ENCODE results near the gene IRGQ. TPM values are rescaled to one million over a fixed set of nuclear protein-coding genes. Genes with fewer than 3 reads are reported as not detected.

Gene IRGQ
- total RNA-seq, 1 experiment from 2014 or later, result 38.1 TPM

GRCh38 chr19:43570174-43570791 lies 25.7 kb downstream of the IRGQ start:
- TF ChIP-seq ZNF281 (CRISPR knock-in tag; IDR thresholded peaks at IDR 0.05), result no peak
- peak; percentile 92 for TF ChIP-seq GTF2I (CRISPR knock-in tag; conservative IDR thresholded peaks at IDR 0.05)
- TF ChIP-seq MYBL2 (CRISPR knock-in tag; IDR thresholded peaks at IDR 0.05), result no peak
- peak; percentile 96 for TF ChIP-seq ZNF121 (CRISPR knock-in tag; IDR thresholded peaks at IDR 0.05)
- peak; percentile 48 for ATAC-seq
- ChIA-PET POLR2A (interaction anchor here (1.8 kb wide), 1 partner anchor 25 kb away, joined by 5 read pairs; the partner anchor contains the start of gene IRGQ), CTCF (interaction anchor here (0.6 to 2.8 kb wide), 4 partner anchors 15 to 63 kb away, joined by 3 to 16 read pairs (median 14); partner anchors contain the start of genes IRGQ and ZNF576)
- Mint-ChIP-seq H3K9me3 (no peaks in the 10 kb centered on the region), H3K4me1 (peaks cover 12% of the 10 kb centered on the region), H3K36me3 (no peaks in the 10 kb centered on the region; the same call in 1 of the 2 replicates), H3K4me3 (no peak overlapping the region), H3K27me3 (ENCODE audit: low read depth) (no peaks in the 10 kb centered on the region), H3K27ac (peak overlapping the region; percentile 74)
- no peak for DNase-seq (ENCODE audit: low spot score)

DNA sequence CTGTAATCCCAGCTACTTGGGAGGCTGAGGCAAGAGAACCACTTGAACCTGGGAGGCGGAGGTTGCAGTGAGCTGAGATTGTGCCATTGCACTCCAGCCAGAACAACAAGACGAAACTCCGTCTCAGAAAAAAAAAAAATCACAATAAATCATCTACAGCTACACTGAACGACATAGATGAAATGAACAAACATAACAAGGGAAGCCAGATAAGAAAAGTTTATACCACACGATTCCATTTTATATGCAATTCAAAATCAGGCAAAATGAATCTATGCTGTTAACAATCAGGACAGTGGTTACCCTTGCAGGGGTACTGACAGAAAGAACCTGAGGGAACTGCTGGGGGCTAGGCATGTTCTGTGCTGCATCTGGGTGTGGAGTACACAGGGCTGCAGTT lies 26.3 kb downstream of the IRGQ start:
- H3K36me3 Mint-ChIP-seq, result no peaks in the 10 kb centered on the region; the same call in 1 of the 2 replicates

DNA sequence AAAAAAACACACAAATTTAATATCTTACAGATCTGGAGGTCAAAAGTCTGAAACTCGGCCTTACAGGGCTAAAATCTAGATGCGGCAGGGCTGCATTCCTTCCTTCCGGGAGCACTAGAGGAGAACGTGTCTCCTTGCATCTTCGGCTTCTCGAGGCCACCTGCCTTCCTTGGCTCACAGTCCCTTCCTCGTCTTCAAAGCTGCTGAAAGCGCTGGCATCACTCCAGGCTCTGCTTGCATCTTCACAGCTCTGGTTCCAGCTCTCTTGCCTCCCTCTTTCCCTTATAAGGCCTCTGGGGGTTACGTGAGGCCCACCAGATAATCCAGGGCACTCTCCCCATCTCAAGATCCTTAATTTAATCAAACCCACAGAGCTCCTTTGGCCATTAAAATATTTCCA lies 31.1 kb downstream of the IRGQ start:
- ATAC-seq (no peak), DNase-seq (ENCODE audit: low spot score) (no peak)
- no peaks in the 10 kb centered on the region for H3K27me3 Mint-ChIP-seq (ENCODE audit: low read depth)
- ChIA-PET POLR2A (no interaction called here), CTCF (interaction anchor here (1.8 to 3.4 kb wide), 2 partner anchors 10 to 30 kb away, joined by 7 to 20 read pairs; no protein-coding TSS in a partner anchor)
- TF ChIP-seq, protein P1, sequence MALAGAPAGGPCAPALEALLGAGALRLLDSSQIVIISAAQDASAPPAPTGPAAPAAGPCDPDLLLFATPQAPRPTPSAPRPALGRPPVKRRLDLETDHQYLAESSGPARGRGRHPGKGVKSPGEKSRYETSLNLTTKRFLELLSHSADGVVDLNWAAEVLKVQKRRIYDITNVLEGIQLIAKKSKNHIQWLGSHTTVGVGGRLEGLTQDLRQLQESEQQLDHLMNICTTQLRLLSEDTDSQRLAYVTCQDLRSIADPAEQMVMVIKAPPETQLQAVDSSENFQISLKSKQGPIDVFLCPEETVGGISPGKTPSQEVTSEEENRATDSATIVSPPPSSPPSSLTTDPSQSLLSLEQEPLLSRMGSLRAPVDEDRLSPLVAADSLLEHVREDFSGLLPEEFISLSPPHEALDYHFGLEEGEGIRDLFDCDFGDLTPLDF (CRISPR knock-in tag; IDR thresholded peaks at IDR 0.05), result no peak
- TF ChIP-seq RORB (CRISPR knock-in tag; IDR thresholded peaks at IDR 0.05) (no peak), SP1 (CRISPR knock-in tag; conservative IDR thresholded peaks at IDR 0.05) (no peak), ZNF425 (CRISPR knock-in tag; conservative IDR thresholded peaks at IDR 0.05) (no peak), FOXK1 (CRISPR knock-in tag; IDR thresholded peaks at IDR 0.05) (no peak), ZNF138 (CRISPR knock-in tag; conservative IDR thresholded peaks at IDR 0.05) (no peak), ATF1 (CRISPR knock-in tag; IDR thresholded peaks at IDR 0.05) (no peak), CBFB (CRISPR knock-in tag; IDR thresholded peaks at IDR 0.05; ENCODE audit: low read depth) (no peak)
- TF ChIP-seq, protein P2, sequence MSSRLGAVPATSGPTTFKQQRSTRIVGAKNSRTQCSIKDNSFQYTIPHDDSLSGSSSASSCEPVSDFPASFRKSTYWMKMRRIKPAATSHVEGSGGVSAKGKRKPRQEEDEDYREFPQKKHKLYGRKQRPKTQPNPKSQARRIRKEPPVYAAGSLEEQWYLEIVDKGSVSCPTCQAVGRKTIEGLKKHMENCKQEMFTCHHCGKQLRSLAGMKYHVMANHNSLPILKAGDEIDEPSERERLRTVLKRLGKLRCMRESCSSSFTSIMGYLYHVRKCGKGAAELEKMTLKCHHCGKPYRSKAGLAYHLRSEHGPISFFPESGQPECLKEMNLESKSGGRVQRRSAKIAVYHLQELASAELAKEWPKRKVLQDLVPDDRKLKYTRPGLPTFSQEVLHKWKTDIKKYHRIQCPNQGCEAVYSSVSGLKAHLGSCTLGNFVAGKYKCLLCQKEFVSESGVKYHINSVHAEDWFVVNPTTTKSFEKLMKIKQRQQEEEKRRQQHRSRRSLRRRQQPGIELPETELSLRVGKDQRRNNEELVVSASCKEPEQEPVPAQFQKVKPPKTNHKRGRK (CRISPR knock-in tag; IDR thresholded peaks at IDR 0.05; ENCODE audit: borderline replicate concordance), result no peak
- no peaks in the 10 kb centered on the region for H3K9me3 Mint-ChIP-seq
- peaks cover 2% of the 10 kb centered on the region for H3K4me1 Mint-ChIP-seq
- no peak overlapping the region for H3K4me3 Mint-ChIP-seq
- H3K36me3 Mint-ChIP-seq, result peaks cover 6% of the 10 kb centered on the region; the same call in 1 of the 2 replicates
- no peak overlapping the region for H3K27ac Mint-ChIP-seq

More for the DNA sequence above, 26.3 kb downstream of the IRGQ start:
- no peaks in the 10 kb centered on the region for H3K9me3 Mint-ChIP-seq
- DNase-seq (ENCODE audit: low spot score) (no peak), ATAC-seq (no peak)
- CTCF ChIA-PET, result interaction anchor here (2.5 to 2.8 kb wide), 2 partner anchors 26 to 34 kb away, joined by 14 to 16 read pairs; partner anchors contain the start of genes IRGQ and ZNF576
- no peak overlapping the region for H3K4me3 Mint-ChIP-seq
- H3K27me3 Mint-ChIP-seq (ENCODE audit: low read depth), result no peaks in the 10 kb centered on the region
- POLR2A ChIA-PET, result interaction anchor here (0.7 kb wide), 1 partner anchor 1128 kb away, joined by 3 read pairs; no protein-coding TSS in a partner anchor
- no peak overlapping the region for H3K27ac Mint-ChIP-seq
- peaks cover 7% of the 10 kb centered on the region for H3K4me1 Mint-ChIP-seq
- TF ChIP-seq OVOL2 (CRISPR knock-in tag; IDR thresholded peaks at IDR 0.05; ENCODE audit: borderline replicate concordance), result no peak
- no peak for TF ChIP-seq NFE2L1 (CRISPR knock-in tag; IDR thresholded peaks at IDR 0.05)
- TF ChIP-seq, protein P3, sequence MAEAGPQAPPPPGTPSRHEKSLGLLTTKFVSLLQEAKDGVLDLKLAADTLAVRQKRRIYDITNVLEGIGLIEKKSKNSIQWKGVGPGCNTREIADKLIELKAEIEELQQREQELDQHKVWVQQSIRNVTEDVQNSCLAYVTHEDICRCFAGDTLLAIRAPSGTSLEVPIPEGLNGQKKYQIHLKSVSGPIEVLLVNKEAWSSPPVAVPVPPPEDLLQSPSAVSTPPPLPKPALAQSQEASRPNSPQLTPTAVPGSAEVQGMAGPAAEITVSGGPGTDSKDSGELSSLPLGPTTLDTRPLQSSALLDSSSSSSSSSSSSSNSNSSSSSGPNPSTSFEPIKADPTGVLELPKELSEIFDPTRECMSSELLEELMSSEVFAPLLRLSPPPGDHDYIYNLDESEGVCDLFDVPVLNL (CRISPR knock-in tag; IDR thresholded peaks at IDR 0.05; ENCODE audit: borderline replicate concordance, low read depth), result no peak
- no peak for TF ChIP-seq CREM (CRISPR knock-in tag; IDR thresholded peaks at IDR 0.05)
- no peak for TF ChIP-seq NFYB (CRISPR knock-in tag; conservative IDR thresholded peaks at IDR 0.05; ENCODE audit: low read depth)
- no peak for TF ChIP-seq SP1 (CRISPR knock-in tag; conservative IDR thresholded peaks at IDR 0.05)
- TF ChIP-seq ZNF263 (CRISPR knock-in tag; IDR thresholded peaks at IDR 0.05; ENCODE audit: low read depth), result no peak
- TF ChIP-seq, protein P4, sequence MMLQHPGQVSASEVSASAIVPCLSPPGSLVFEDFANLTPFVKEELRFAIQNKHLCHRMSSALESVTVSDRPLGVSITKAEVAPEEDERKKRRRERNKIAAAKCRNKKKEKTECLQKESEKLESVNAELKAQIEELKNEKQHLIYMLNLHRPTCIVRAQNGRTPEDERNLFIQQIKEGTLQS (CRISPR knock-in tag; conservative IDR thresholded peaks at IDR 0.05), result no peak
- TF ChIP-seq ESRRA (CRISPR knock-in tag; IDR thresholded peaks at IDR 0.05; ENCODE audit: borderline replicate concordance), result no peak
- no peak for TF ChIP-seq GABPB1 (CRISPR knock-in tag; IDR thresholded peaks at IDR 0.05)
- no peak for TF ChIP-seq SOX15 (CRISPR knock-in tag; IDR thresholded peaks at IDR 0.05)
- TF ChIP-seq, protein P5, sequence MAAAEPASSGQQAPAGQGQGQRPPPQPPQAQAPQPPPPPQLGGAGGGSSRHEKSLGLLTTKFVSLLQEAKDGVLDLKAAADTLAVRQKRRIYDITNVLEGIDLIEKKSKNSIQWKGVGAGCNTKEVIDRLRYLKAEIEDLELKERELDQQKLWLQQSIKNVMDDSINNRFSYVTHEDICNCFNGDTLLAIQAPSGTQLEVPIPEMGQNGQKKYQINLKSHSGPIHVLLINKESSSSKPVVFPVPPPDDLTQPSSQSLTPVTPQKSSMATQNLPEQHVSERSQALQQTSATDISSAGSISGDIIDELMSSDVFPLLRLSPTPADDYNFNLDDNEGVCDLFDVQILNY (CRISPR knock-in tag; IDR thresholded peaks at IDR 0.05), result no peak
- TF ChIP-seq ZNF232 (CRISPR knock-in tag; IDR thresholded peaks at IDR 0.05), result no peak
- no peak for TF ChIP-seq PRRX2 (CRISPR knock-in tag; IDR thresholded peaks at IDR 0.05)
- TF ChIP-seq NR3C1 (CRISPR knock-in tag; conservative IDR thresholded peaks at IDR 0.05; ENCODE audit: low read depth), result no peak

Data from WTC11 (cell line).